ENCODE measurements around the gene UBAP2. TPM values are rescaled to one million over a fixed set of nuclear protein-coding genes. Genes with fewer than 3 reads are reported as not detected.

UBAP2 gene
- total RNA-seq, 1 donor from 2014 or later, result 15.8 TPM

- H3K4me3 ChIP-seq, result no peak overlapping the region
- DNase-seq (ENCODE audit: low spot score in 2 of 2), result no peak
- H3K27ac ChIP-seq, result no peak overlapping the region
- H3K36me3 ChIP-seq, result peaks cover 37 to 51% of the 10 kb centered on the region in 2 donors
- H3K27me3 ChIP-seq, result no peaks in the 10 kb centered on the region
- no peaks in the 10 kb centered on the region for H3K9me3 ChIP-seq
- TF ChIP-seq CTCF (IDR thresholded peaks at IDR 0.05), result no peak
- H3K4me1 ChIP-seq, result no peaks in the 10 kb centered on the region
- intact Hi-C loops (cut with DNase I), result no loop called here
These were observed 114.4 kb downstream of the UBAP2 start for GRCh38 chr9:33934188-33934878.

- no peak for DNase-seq (ENCODE audit: low spot score in 2 of 2)
- TF ChIP-seq CTCF (IDR thresholded peaks at IDR 0.05), result no peak
- no peak overlapping the region for H3K27ac ChIP-seq
- H3K36me3 ChIP-seq, result peaks cover 42 to 68% of the 10 kb centered on the region in 2 donors
- H3K4me3 ChIP-seq, result no peak overlapping the region
- H3K4me1 ChIP-seq, result no peaks in the 10 kb centered on the region
- no peaks in the 10 kb centered on the region for H3K9me3 ChIP-seq
- intact Hi-C loops (cut with DNase I), result no loop called here
- H3K27me3 ChIP-seq, result no peaks in the 10 kb centered on the region
These were observed 116.4 kb downstream of the UBAP2 start for GRCh38 chr9:33932078-33932807.

GRCh38 chr9:33931326-33931725 is 117.4 kb downstream of the UBAP2 start:
- Histone ChIP-seq H3K4me1 (no peaks in the 10 kb centered on the region), H3K27ac (no peak overlapping the region), H3K4me3 (no peak overlapping the region), H3K27me3 (no peaks in the 10 kb centered on the region), H3K36me3 (peaks cover 52 to 77% of the 10 kb centered on the region in 2 donors), H3K9me3 (no peaks in the 10 kb centered on the region)
- intact Hi-C loops (cut with DNase I), result no loop called here
- no peak for TF ChIP-seq CTCF (IDR thresholded peaks at IDR 0.05)
- DNase-seq (ENCODE audit: low spot score in 2 of 2), result no peak

- Histone ChIP-seq H3K27ac (no peak overlapping the region), H3K4me3 (no peak overlapping the region), H3K4me1 (peaks cover 2% of the 10 kb centered on the region in 2 donors), H3K36me3 (peaks cover 51 to 71% of the 10 kb centered on the region in 2 donors), H3K27me3 (no peaks in the 10 kb centered on the region), H3K9me3 (no peaks in the 10 kb centered on the region)
- no peak for DNase-seq (ENCODE audit: low spot score in 2 of 2)
- TF ChIP-seq CTCF (IDR thresholded peaks at IDR 0.05), result no peak
- intact Hi-C loops (cut with DNase I), result loop anchor here (5.0 to 10.0 kb wide), 2 partner anchors 63 to 145 kb away; no protein-coding TSS in a partner anchor
These were observed 121.0 kb downstream of the UBAP2 start for GRCh38 chr9:33927694-33928093.

- no peaks in the 10 kb centered on the region for H3K9me3 ChIP-seq
- TF ChIP-seq CTCF (IDR thresholded peaks at IDR 0.05), result no peak
- H3K27me3 ChIP-seq, result no peaks in the 10 kb centered on the region
- intact Hi-C loops (cut with DNase I), result loop anchor here (5.0 to 10.0 kb wide), 2 partner anchors 62 to 145 kb away; no protein-coding TSS in a partner anchor
- peaks cover 58 to 72% of the 10 kb centered on the region in 2 donors for H3K36me3 ChIP-seq
- DNase-seq (ENCODE audit: low spot score in 2 of 2), result no peak
- no peak overlapping the region for H3K27ac ChIP-seq
- no peak overlapping the region for H3K4me3 ChIP-seq
- peaks cover 2% of the 10 kb centered on the region in 2 donors for H3K4me1 ChIP-seq
These were observed 121.8 kb downstream of the UBAP2 start for GRCh38 chr9:33926746-33927485.

Measured in ascending aorta (tissue), 2 donors.